K562 (cell line): ENCODE measurements around the gene PLEKHH2. TPM values are rescaled to one million over a fixed set of nuclear protein-coding genes. Genes with fewer than 3 reads are reported as not detected.

ENCODE experiments used
- CBX5 ChIP-seq: IDR thresholded peaks from 2 replicates; pipeline ENCODE4 v1.6.1; 2014; ENCODE audit warnings: low read depth, borderline replicate concordance
- DIDO1 ChIP-seq: fragments of 450-650 bp; IDR thresholded peaks from 2 replicates; pipeline ENCODE4 v1.6.1; 2016; ENCODE audit warnings: low read depth, missing biosample characterization, missing genetic modification characterization
- EZH2 ChIP-seq: IDR thresholded peaks from 2 replicates; pipeline ENCODE4 v1.6.1; 2012; ENCODE audit warnings: low read depth, mild to moderate bottlenecking, inconsistent platforms, low read length, borderline replicate concordance
- FOXJ3 ChIP-seq: sonication (generic); formaldehyde crosslinking; IDR thresholded peaks from 2 replicates; pipeline ENCODE4 v1.4.0; 2020; ENCODE audit warnings: mild to moderate bottlenecking, missing genetic modification reagents
- HIVEP1 ChIP-seq: fragments of 250-450 bp; sonication (Bioruptor Pico); IDR thresholded peaks from 2 replicates; pipeline ENCODE4 v1.4.0; 2020; ENCODE audit warnings: mild to moderate bottlenecking
- HMBOX1 ChIP-seq: sonication (generic); IDR thresholded peaks from 2 replicates; pipeline ENCODE4 v1.6.1; 2016
- IFI16 ChIP-seq: fragments of 250-450 bp; sonication (Bioruptor Pico); IDR thresholded peaks from 2 replicates; pipeline ENCODE4 v2.1.2; 2022; ENCODE audit warnings: mild to moderate bottlenecking, inconsistent platforms
- MBD1 ChIP-seq: fragments of 250-450 bp; sonication (Bioruptor Pico); IDR thresholded peaks from 2 replicates; pipeline ENCODE4 v1.8.0; 2022; ENCODE audit warnings: inconsistent platforms
- MTA2 ChIP-seq: fragments of 450-650 bp; IDR thresholded peaks from 2 replicates; pipeline ENCODE4 v1.6.1; 2016; ENCODE audit warnings: low read depth
- NR3C1 ChIP-seq: sonication (generic); formaldehyde crosslinking; IDR thresholded peaks from 2 replicates; pipeline ENCODE4 v1.8.1; 2022; ENCODE audit warnings: missing genetic modification reagents
- SMAD1 ChIP-seq: fragments of 150-350 bp; IDR thresholded peaks from 2 replicates; pipeline ENCODE4 v1.6.1; 2014; ENCODE audit warnings: low read length, low read depth; ENCODE audit not compliant: partially characterized antibody
- WHSC1 ChIP-seq: IDR thresholded peaks from one replicate; pipeline ENCODE4 v1.6.1; 2012; ENCODE audit warnings: low read length, control low read depth, inconsistent platforms
- ZBTB43 ChIP-seq: sonication (generic); formaldehyde crosslinking; IDR thresholded peaks from 2 replicates; pipeline ENCODE4 v1.8.0; 2023; ENCODE audit warnings: mild to moderate bottlenecking, missing genetic modification reagents
- ZFP91 ChIP-seq: sonication (generic); formaldehyde crosslinking; IDR thresholded peaks from 2 replicates; pipeline ENCODE4 v1.8.0; 2022; ENCODE audit warnings: mild to moderate bottlenecking, missing genetic modification reagents
- ZNF347 ChIP-seq: fragments of 450-650 bp; formaldehyde crosslinking; IDR thresholded peaks from 2 replicates; pipeline ENCODE4 v1.4.0; 2020; ENCODE audit warnings: low read depth, mild to moderate bottlenecking, moderate library complexity
- ZNF511 ChIP-seq: sonication (generic); formaldehyde crosslinking; IDR thresholded peaks from 2 replicates; pipeline ENCODE4 v1.8.0; 2022; ENCODE audit warnings: mild to moderate bottlenecking, missing genetic modification reagents
- ZNF586 ChIP-seq: fragments of 450-650 bp; formaldehyde crosslinking; conservative IDR thresholded peaks from 2 replicates; pipeline ENCODE4 v1.4.0; 2020; ENCODE audit warnings: mild to moderate bottlenecking, moderate library complexity
- ZNF766 ChIP-seq: fragments of 200-800 bp; sonication (Bioruptor generic); conservative IDR thresholded peaks from 2 replicates; pipeline ENCODE4 v1.6.1; 2016; ENCODE audit warnings: missing genetic modification characterization, missing compliant biosample characterization
- polyA plus RNA-seq, 8 experiments: library from polyadenylated mRNA; depleted of rRNA in 4 of 8; stranded (reverse) in 5 of 8; unstranded in 3 of 8; fragments of >200 nt; fragmentation: Nextera tagmentation in 2 of 8; fragmentation: Illumina TruSeq in 1 of 8; extraction: Ambion mirVana in 2 of 8; extraction: Trizol in 1 of 8; gene quantifications; 2 replicates each; pipeline versions ENCODE4 v1.2.1 to v1.2.3, GENCODE V29; 2011 to 2014; ENCODE audit warnings: inconsistent platforms in 1 of 8, missing spikeins in 1 of 8
- total RNA-seq, 7 experiments: library from RNA; depleted of rRNA in 6 of 7; stranded (reverse); fragments of >200 nt in 6 of 7; fragmentation: Illumina TruSeq in 2 of 7; extraction: Trizol in 2 of 7; gene quantifications; 2 replicates each; pipeline versions ENCODE4 v1.2.1 to v1.2.3, GENCODE V29; 2011 to 2021; ENCODE audit warnings: low replicate concordance in 1 of 7

The PLEKHH2 gene
- total and polyA plus RNA-seq, 9 of the 15 experiments (the other 6 are each of a cell fraction or from before 2014, with no cell fraction given): 0.77 to 13.5 (median 2.7) TPM

GRCh38 chr2:43595603-43596412, 41.3 kb upstream of the PLEKHH2 start, which contains the start of gene THADA (continued):
- TF ChIP-seq ZBTB43 (CRISPR knock-in tag) (no peak), WHSC1 (no peak), ZNF766 (CRISPR knock-in tag) (peak; percentile 23; the same call in 1 of the 2 replicates), ZNF586 (no peak), ZNF347 (CRISPR knock-in tag) (no peak), ZNF511 (peak; percentile 90), FOXJ3 (CRISPR knock-in tag) (no peak), ZFP91 (CRISPR knock-in tag) (no peak; the same call in 1 of the 2 replicates), DIDO1 (tag) (peak; percentile 60; the same call in 1 of the 2 replicates), IFI16 (no peak), SMAD1 (peak; percentile 5), HIVEP1 (CRISPR knock-in tag) (no peak), HMBOX1 (peak; percentile 91), MBD1 (CRISPR knock-in tag) (no peak), CBX5 (no peak), NR3C1 (CRISPR knock-in tag) (no peak), MTA2 (peak; percentile 54; the same call in 1 of the 2 replicates), EZH2 (no peak)
